GM10248 (cell line): ENCODE results near the gene RALGAPA2.

Experiments used
- CTCF ChIA-PET: fragments of 300-600 bp; sonication (Branson Sonifier 250); formaldehyde crosslinking; extraction: SDS; loops from one replicate; lab custom pipeline; 2021; ENCODE audit warnings: antibody characterized with exemption; lab: Yijun Ruan, JAX
- POLR2A ChIA-PET: fragments of 350-650 bp; sonication (Branson Sonifier 250); formaldehyde crosslinking; extraction: SDS; loops from one replicate; lab custom pipeline; 2020; ENCODE audit warnings: antibody characterized with exemption; lab: Yijun Ruan, JAX
- DNase-seq: peaks from one replicate; pipeline ENCODE4 v3.0.0; 2012; ENCODE audit errors: extremely low spot score
- TF ChIP-seq, protein P1 (sequence below): IDR thresholded peaks from 2 replicates; pipeline ENCODE4 v1.5.1; 2012; ENCODE audit warnings: mild to moderate bottlenecking, low read depth; ENCODE audit errors: extremely low read depth, missing control alignments, control extremely low read depth

Gene RALGAPA2

DNA sequence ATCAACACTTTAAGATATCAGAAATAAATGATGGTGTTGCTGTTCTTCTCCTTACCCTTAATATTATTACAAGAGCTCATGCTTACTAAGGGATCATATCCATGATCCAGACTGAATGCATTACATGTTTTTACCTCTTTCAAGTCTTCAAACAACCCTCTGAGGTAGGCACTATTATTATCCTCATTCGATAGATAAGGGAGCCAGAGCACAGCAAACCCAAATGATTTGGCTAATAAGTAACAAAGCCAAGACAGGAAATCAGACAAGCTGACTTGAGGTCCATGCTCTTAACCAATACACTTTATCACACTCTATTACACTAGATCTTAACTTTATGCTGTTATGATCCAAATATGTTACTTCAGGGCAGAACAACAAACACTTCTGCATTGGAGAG lies 145.9 kb downstream of the RALGAPA2 start:
- TF ChIP-seq, protein P1, sequence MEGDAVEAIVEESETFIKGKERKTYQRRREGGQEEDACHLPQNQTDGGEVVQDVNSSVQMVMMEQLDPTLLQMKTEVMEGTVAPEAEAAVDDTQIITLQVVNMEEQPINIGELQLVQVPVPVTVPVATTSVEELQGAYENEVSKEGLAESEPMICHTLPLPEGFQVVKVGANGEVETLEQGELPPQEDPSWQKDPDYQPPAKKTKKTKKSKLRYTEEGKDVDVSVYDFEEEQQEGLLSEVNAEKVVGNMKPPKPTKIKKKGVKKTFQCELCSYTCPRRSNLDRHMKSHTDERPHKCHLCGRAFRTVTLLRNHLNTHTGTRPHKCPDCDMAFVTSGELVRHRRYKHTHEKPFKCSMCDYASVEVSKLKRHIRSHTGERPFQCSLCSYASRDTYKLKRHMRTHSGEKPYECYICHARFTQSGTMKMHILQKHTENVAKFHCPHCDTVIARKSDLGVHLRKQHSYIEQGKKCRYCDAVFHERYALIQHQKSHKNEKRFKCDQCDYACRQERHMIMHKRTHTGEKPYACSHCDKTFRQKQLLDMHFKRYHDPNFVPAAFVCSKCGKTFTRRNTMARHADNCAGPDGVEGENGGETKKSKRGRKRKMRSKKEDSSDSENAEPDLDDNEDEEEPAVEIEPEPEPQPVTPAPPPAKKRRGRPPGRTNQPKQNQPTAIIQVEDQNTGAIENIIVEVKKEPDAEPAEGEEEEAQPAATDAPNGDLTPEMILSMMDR, result no peak
- ChIA-PET CTCF (interaction anchor here (1.2 to 2.7 kb wide), 4 partner anchors 13 to 330 kb away, joined by 3 to 7 read pairs (median 3); no protein-coding TSS in a partner anchor), POLR2A (no interaction called here)
- DNase-seq, result no peak

- ChIA-PET POLR2A (no interaction called here), CTCF (interaction anchor here (1.1 to 1.6 kb wide), 2 partner anchors 13 to 204 kb away, joined by 3 read pairs; no protein-coding TSS in a partner anchor)
Measured at GRCh38 chr20:20564279-20564678, 148.2 kb downstream of the RALGAPA2 start.

DNA sequence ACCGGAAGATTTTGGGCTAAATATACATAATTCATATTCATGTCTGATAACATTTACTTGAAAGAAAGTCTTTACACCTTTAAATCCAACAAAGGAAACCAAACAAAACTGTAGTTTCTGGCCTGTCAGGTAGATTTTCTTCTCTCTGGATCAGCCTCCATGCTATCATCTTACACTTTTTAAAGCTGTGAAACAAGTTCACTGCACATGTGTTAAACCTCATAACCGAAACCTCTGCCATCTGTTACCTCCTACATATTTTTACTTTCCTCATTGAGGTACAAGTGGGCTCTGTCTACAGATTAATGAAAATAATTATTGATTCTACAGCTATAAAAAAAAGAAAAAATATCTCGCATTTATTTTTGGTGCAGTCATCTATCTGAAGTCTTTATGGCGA lies 149.9 kb downstream of the RALGAPA2 start:
- DNase-seq, result no peak
- ChIA-PET POLR2A (no interaction called here), CTCF (interaction anchor here (1.3 to 4.4 kb wide), 4 partner anchors 13 to 203 kb away, joined by 3 to 16 read pairs (median 10); no protein-coding TSS in a partner anchor)
- TF ChIP-seq, protein P1, result no peak

More at GRCh38 chr20:20564279-20564678, 148.2 kb downstream of the RALGAPA2 start:
- TF ChIP-seq, protein P1, result no peak
- no peak for DNase-seq

DNA sequence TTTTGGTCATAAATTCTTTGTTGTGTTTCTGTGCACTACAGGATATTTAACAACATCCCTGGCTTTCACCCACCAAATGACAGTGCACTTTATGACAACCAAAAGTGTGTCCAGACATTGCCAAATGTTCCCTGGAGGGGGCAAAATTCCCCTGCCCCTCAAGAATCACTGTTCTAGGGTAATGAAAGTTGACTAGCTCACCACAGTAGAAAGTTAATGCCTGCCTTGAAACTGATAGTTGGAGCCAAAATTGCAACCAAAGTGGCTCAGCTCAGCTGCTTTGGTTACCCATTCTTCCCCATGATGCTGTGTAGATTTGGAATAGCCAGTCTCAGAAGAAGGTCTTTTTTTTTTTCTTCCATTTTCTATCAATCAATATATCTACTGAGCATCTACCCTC lies 150.6 kb downstream of the RALGAPA2 start:
- CTCF ChIA-PET, result interaction anchor here (1.2 to 4.4 kb wide), 6 partner anchors 12 to 202 kb away, joined by 3 to 16 read pairs (median 4); no protein-coding TSS in a partner anchor
- TF ChIP-seq, protein P1, result no peak
- no peak for DNase-seq
- POLR2A ChIA-PET, result no interaction called here

DNA sequence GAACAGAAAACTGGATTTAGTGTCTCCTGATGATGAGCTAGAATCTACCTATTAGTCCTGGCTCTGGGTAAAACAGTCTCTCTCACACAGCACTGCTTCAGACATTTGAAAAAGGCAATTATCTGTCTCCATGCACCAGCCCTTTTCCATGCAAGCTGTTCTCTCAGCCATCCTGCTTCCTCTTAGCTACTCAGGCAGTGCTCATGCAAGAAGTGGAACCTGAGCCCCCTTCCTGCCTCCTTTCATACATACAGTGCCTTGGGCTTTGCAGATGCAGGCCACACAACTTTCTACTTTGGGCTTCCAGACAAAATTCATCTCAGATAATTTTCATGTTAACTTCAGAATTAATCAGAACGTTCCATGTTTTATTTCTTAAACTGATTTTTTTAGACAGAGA lies 151.3 kb downstream of the RALGAPA2 start:
- POLR2A ChIA-PET, result no interaction called here
- TF ChIP-seq, protein P1, result no peak

DNA sequence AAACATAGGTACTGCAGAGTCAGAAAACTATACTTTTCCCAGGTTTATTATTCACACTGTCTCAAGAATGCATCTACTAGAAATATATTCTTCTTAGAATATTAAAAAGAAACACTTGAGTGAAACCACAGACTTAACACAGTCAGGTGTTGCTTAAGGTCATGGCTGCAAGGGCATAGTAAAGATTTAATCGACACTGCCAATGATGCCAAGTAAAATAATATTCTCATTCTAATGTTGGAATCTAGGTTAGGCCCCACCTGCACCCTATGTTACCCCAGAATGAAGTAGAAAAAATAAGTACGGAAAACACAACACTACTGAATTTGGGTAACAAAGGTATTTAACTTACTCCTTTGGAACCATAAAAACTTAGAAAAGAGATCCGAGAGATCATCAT lies 155.0 kb downstream of the RALGAPA2 start:
- ChIA-PET POLR2A (no interaction called here), CTCF (no interaction called here)
- no peak for DNase-seq
- TF ChIP-seq, protein P1, result no peak

More for the DNA sequence above, 151.3 kb downstream of the RALGAPA2 start:
- no peak for DNase-seq
- CTCF ChIA-PET, result interaction anchor here (1.2 to 4.4 kb wide), 7 partner anchors 8 to 108 kb away, joined by 3 to 16 read pairs (median 5); no protein-coding TSS in a partner anchor
